Rectal smooth muscle tissue (tissue), 1 donor: ENCODE measurements around the gene IGSF21.

Experiments used
- H3K27ac ChIP-seq: one replicate; pipeline ENCODE4 v1.7.0; 2013; ENCODE audit warnings: low read depth, low read length, inconsistent platforms
- H3K27me3 ChIP-seq: one replicate; pipeline ENCODE4 v1.7.0; 2013; ENCODE audit warnings: low read length; ENCODE audit not compliant: control insufficient read depth, insufficient read depth
- H3K36me3 ChIP-seq: one replicate; pipeline ENCODE4 v1.7.0; 2013; ENCODE audit warnings: low read length; ENCODE audit not compliant: control insufficient read depth, insufficient read depth
- H3K4me1 ChIP-seq: one replicate; pipeline ENCODE4 v1.7.0; 2013; ENCODE audit warnings: low read length; ENCODE audit not compliant: control insufficient read depth, insufficient read depth
- H3K4me3 ChIP-seq: one replicate; pipeline ENCODE4 v1.7.0; 2013; ENCODE audit warnings: low read length
- H3K9ac ChIP-seq: one replicate; pipeline ENCODE4 v1.7.0; 2013; ENCODE audit warnings: low read length

IGSF21 gene

DNA sequence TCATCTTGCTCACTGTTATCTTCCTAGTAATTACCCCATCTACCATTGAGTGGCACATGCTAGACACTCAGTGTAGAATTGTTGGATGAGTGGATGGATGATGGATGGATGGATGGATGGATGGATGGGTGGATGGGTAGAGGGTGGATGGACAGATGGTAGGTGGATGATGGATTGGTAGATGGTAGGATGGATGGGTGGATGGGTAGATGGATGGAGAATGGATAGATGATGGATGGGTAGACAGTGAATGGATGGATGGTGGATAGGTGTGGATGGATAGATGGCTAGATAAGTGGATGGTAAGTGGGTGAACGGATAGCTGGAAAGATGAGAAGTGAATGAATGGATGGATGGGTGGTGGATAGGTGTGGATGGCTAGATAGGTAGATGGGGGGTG, 207.9 kb downstream of the IGSF21 start:
- Histone ChIP-seq H3K27ac (no peak overlapping the region), H3K4me1 (no peaks in the 10 kb centered on the region), H3K27me3 (no peaks in the 10 kb centered on the region), H3K4me3 (no peak overlapping the region), H3K9ac (no peak overlapping the region), H3K36me3 (no peaks in the 10 kb centered on the region)

DNA sequence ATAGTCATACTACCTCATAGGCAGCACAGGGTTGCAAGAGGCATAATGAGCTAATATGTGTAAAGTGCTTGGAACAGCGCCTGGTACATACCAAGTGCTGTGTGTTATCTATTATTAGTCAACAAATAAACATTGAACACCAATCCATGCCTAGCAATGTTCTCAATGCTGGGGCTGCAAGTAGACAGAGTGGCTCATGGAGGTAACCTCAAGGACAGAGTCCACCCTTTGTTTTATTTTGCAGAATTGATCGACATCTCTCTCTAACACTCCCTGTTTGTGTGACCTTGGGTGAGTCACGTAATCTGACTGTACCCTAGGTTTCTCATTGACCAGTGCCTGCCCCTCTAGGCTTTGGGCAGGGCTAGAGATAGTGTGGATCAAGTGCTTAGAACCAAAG, 209.2 kb downstream of the IGSF21 start:
- Histone ChIP-seq H3K27ac (no peak overlapping the region), H3K4me3 (no peak overlapping the region), H3K27me3 (no peaks in the 10 kb centered on the region), H3K36me3 (no peaks in the 10 kb centered on the region), H3K4me1 (no peaks in the 10 kb centered on the region), H3K9ac (no peak overlapping the region)

GRCh38 chr1:18319099-18319498, 211.5 kb downstream of the IGSF21 start:
- H3K36me3 ChIP-seq, result no peaks in the 10 kb centered on the region

DNA sequence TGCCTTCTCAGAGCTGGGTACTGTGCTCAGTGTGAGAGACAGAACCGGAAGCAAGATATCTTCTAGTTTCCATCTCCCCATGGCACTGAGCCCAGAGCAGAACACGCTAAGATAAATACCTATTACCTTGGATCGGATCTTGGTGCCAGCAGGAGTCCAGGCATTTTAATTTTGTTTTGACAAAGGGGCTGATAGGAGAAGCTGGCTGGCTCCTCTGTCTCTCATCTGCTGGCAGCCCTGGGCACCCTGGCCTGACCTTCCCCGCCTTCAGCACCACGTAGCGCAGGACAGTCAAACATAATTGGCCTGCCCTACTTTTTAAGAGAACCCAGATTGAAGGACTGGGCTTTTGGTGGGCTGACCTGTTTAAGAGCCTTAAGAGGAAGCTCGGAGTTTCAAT, 212.5 kb downstream of the IGSF21 start:
- Histone ChIP-seq H3K27ac (no peak overlapping the region), H3K27me3 (no peaks in the 10 kb centered on the region), H3K4me1 (no peaks in the 10 kb centered on the region), H3K9ac (no peak overlapping the region), H3K36me3 (no peaks in the 10 kb centered on the region), H3K4me3 (no peak overlapping the region)

More at GRCh38 chr1:18319099-18319498, 211.5 kb downstream of the IGSF21 start:
- H3K27me3 ChIP-seq, result no peaks in the 10 kb centered on the region
- no peaks in the 10 kb centered on the region for H3K4me1 ChIP-seq
- H3K4me3 ChIP-seq, result no peak overlapping the region
- H3K9ac ChIP-seq, result no peak overlapping the region
- H3K27ac ChIP-seq, result no peak overlapping the region

DNA sequence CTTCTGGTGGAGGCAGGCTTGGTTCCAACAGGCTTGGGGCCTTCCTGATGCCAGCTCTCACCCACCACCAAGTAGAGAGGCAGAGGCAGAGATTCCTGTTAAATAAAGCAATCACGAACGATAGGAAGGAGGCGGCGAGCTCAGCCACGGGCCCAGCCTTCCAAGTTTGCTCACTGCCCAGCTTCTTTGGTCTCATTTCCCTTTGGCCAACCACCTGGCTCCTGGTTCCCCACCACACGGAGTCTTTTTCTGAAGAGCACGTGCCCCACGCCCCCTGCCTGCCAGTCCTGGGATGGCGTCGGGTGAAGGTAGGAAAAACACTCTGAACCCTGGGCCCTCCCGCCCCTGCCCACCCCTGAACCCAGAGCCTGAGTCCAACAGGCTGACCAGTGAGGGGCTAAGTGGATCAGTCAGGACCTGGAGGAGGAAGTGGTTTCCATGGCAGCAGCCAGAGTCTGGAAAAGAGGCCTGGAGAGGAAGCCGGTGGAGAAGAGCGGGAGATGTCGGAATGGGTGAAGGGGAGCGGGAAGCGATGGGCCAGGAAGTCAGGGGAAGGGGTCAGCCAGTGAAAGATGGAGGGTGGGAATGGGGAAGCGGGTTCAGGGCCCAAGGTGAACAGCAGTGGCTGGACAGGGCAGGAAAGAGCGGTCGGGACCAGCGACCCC, 214.9 kb downstream of the IGSF21 start:
- H3K4me1 ChIP-seq, result peaks cover 5% of the 10 kb centered on the region
- H3K36me3 ChIP-seq, result no peaks in the 10 kb centered on the region
- no peak overlapping the region for H3K9ac ChIP-seq
- no peaks in the 10 kb centered on the region for H3K27me3 ChIP-seq
- H3K27ac ChIP-seq, result no peak overlapping the region
- H3K4me3 ChIP-seq, result no peak overlapping the region

GRCh38 chr1:18323259-18323658, 215.7 kb downstream of the IGSF21 start:
- no peaks in the 10 kb centered on the region for H3K27me3 ChIP-seq
- H3K27ac ChIP-seq, result no peak overlapping the region
- no peaks in the 10 kb centered on the region for H3K36me3 ChIP-seq
- H3K4me1 ChIP-seq, result peaks cover 5% of the 10 kb centered on the region
- no peak overlapping the region for H3K9ac ChIP-seq
- no peak overlapping the region for H3K4me3 ChIP-seq

- no peak overlapping the region for H3K4me3 ChIP-seq
- no peak overlapping the region for H3K27ac ChIP-seq
- peaks cover 5% of the 10 kb centered on the region for H3K4me1 ChIP-seq
- H3K36me3 ChIP-seq, result no peaks in the 10 kb centered on the region
- no peak overlapping the region for H3K9ac ChIP-seq
- H3K27me3 ChIP-seq, result no peaks in the 10 kb centered on the region
These were observed 216.6 kb downstream of the IGSF21 start for GRCh38 chr1:18324246-18324645.

- Histone ChIP-seq H3K27me3 (no peaks in the 10 kb centered on the region), H3K27ac (no peak overlapping the region), H3K4me1 (peaks cover 5% of the 10 kb centered on the region), H3K9ac (no peak overlapping the region), H3K4me3 (no peak overlapping the region), H3K36me3 (no peaks in the 10 kb centered on the region)
These were observed 217.5 kb downstream of the IGSF21 start for GRCh38 chr1:18325136-18325535.

- no peak overlapping the region for H3K27ac ChIP-seq
- H3K9ac ChIP-seq, result no peak overlapping the region
- H3K27me3 ChIP-seq, result no peaks in the 10 kb centered on the region
- H3K4me3 ChIP-seq, result no peak overlapping the region
- H3K4me1 ChIP-seq, result peaks cover 5% of the 10 kb centered on the region
- H3K36me3 ChIP-seq, result no peaks in the 10 kb centered on the region
These were observed 218.8 kb downstream of the IGSF21 start for GRCh38 chr1:18326211-18326897.

- H3K9ac ChIP-seq, result no peak overlapping the region
- no peaks in the 10 kb centered on the region for H3K27me3 ChIP-seq
- H3K4me3 ChIP-seq, result no peak overlapping the region
- no peak overlapping the region for H3K27ac ChIP-seq
- peaks cover 5% of the 10 kb centered on the region for H3K4me1 ChIP-seq
- H3K36me3 ChIP-seq, result no peaks in the 10 kb centered on the region
These were observed 220.1 kb downstream of the IGSF21 start for GRCh38 chr1:18327650-18328049.

DNA sequence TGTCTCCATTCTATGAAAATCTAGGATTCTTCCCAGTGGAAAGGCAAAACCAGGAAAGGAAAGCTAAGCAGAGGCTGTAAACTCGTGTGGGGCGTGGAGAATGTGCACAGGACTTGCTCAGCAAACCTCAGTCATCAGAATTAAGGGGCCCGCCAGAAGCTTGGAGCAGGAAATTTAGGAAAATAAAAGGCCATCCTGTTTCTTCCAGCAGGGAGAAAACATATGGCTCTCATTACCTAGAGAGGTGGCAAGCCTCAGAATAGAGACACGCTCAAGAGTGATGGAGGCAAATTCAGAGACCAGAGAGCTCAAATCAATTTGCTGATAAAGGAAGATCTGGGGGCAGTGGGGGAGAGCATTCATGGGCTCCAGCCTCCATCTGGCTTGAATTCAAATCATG, 221.2 kb downstream of the IGSF21 start:
- H3K4me3 ChIP-seq, result no peak overlapping the region
- H3K4me1 ChIP-seq, result peaks cover 5% of the 10 kb centered on the region
- H3K9ac ChIP-seq, result no peak overlapping the region
- no peaks in the 10 kb centered on the region for H3K27me3 ChIP-seq
- no peaks in the 10 kb centered on the region for H3K36me3 ChIP-seq
- no peak overlapping the region for H3K27ac ChIP-seq

DNA sequence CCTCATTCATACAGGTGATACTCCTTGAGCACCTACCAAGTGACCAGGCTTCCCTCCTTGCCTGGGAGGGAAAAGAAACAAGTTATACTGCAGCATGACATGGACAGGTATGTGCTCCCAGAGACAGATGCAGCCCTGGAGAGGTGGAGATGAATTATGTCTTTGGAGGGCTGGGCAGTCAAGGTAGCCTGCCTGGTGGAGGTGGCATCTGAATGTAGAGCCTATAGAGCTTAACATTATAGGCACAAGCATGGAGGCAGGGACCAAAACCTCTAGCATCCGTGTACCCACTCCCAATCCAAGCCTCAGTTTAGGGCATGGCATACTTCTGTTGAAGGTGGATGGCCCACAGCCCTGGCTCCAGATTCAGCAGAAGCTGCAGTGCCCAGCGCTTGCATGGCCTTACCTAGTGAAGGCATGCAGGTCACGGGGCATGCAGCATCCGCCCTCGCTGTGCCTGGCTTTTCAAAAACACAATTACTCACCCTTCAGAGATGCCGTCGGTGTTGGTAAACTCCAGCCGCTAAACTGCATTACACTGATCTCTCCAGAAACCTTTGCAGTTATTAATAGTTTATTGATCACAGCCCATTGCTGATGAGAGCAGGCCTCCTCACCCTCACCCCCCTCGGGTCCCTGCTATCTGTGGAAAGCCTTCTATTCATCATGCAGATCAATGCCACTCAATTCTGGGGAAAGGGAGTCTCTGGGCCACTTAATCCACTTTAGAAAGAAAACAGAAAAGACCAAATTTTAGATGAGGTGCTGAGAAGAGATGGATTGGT, 222.1 kb downstream of the IGSF21 start:
- H3K36me3 ChIP-seq, result no peaks in the 10 kb centered on the region
- H3K4me1 ChIP-seq, result peaks cover 5% of the 10 kb centered on the region
- H3K27me3 ChIP-seq, result no peaks in the 10 kb centered on the region
- no peak overlapping the region for H3K4me3 ChIP-seq
- H3K9ac ChIP-seq, result no peak overlapping the region
- no peak overlapping the region for H3K27ac ChIP-seq
